Activated CD8-positive, alpha-beta memory T cell treated with anti-CD3 and anti-CD28 coated beads for 1 hour (primary cell): ENCODE measurements around the gene SPATA18.
A peak's percentile ranks its signal among the peaks of the same experiment; 100 is the strongest.

Source experiments
- DNase-seq, 2 donors: peaks; one replicate each; pipeline ENCODE4 v3.0.0-alpha.2; 2020; ENCODE audit warnings: low read depth in 1 of 2; ENCODE audit errors: extremely low read depth in 1 of 2

SPATA18 gene

GRCh38 chr4:52051213-52051614 lies at the start of gene SPATA18:
SPATA18 (plus strand) TSS chr4:52051304; CDS start chr4:52051705, 401 bp downstream.
- DNase-seq = no peak

GRCh38 chr4:52001616-52002015 lies 49.5 kb upstream of the SPATA18 start:
- no peak for DNase-seq

GRCh38 chr4:52004414-52004813 lies 46.7 kb upstream of the SPATA18 start:
- no peak for DNase-seq

- DNase-seq = no peak
These were observed 45.4 kb upstream of the SPATA18 start for GRCh38 chr4:52005604-52006273.

GRCh38 chr4:52006887-52007286 lies 44.2 kb upstream of the SPATA18 start:
- DNase-seq = no peak

- no peak for DNase-seq
These were observed 40.1 kb upstream of the SPATA18 start for GRCh38 chr4:52010986-52011385.

- DNase-seq = no peak
These were observed 38.5 kb upstream of the SPATA18 start for GRCh38 chr4:52012651-52013050.

GRCh38 chr4:52014903-52015302 lies 36.2 kb upstream of the SPATA18 start:
- no peak for DNase-seq

- no peak for DNase-seq
These were observed 35.7 kb upstream of the SPATA18 start for GRCh38 chr4:52015366-52015765.

GRCh38 chr4:52016981-52017380 lies 34.1 kb upstream of the SPATA18 start:
- no peak for DNase-seq

GRCh38 chr4:52017814-52018213 lies 33.3 kb upstream of the SPATA18 start:
- DNase-seq = no peak

GRCh38 chr4:52019936-52020657 lies 31.0 kb upstream of the SPATA18 start, which contains the start of gene LRRC66:
LRRC66 (minus strand) TSS chr4:52020363; CDS start chr4:52017613, 2,750 bp downstream.
- no peak for DNase-seq

- DNase-seq = no peak
These were observed 22.1 kb upstream of the SPATA18 start for GRCh38 chr4:52028970-52029369.

GRCh38 chr4:52032005-52032404 lies 19.1 kb upstream of the SPATA18 start:
- no peak for DNase-seq

- DNase-seq = no peak
These were observed 15.9 kb upstream of the SPATA18 start for GRCh38 chr4:52035190-52035589.

GRCh38 chr4:52036886-52037530 lies 14.1 kb upstream of the SPATA18 start:
- DNase-seq = no peak

GRCh38 chr4:52037689-52038102 lies 13.4 kb upstream of the SPATA18 start:
- no peak for DNase-seq

GRCh38 chr4:52038103-52038912 lies 12.8 kb upstream of the SPATA18 start, which contains the start of gene SGCB:
SGCB (minus strand) TSS chr4:52038299; CDS start chr4:52038259, 40 bp downstream.
- peak; percentile 24 to 58 for DNase-seq

GRCh38 chr4:52045028-52045427 lies 6.1 kb upstream of the SPATA18 start:
- DNase-seq = no peak

- no peak for DNase-seq
These were observed 1.8 kb upstream of the SPATA18 start for GRCh38 chr4:52049266-52049665.
